AG08396 (cell line): Measurements from ENCODE around the gene SHC4.
"Not testable (repeated sequence)": the region's sequence is repeated elsewhere in the genome, so short reads cannot be mapped to it uniquely, and the experiment has no call there.

ENCODE experiments used
- DNase-seq: peaks from one replicate; pipeline ENCODE4 v3.0.0; 2012; ENCODE audit warnings: low spot score, mixed read lengths

Gene SHC4

GRCh38 chr15:48883699-48884098 lies 80.0 kb downstream of the SHC4 start:
- DNase-seq: no peak

DNA sequence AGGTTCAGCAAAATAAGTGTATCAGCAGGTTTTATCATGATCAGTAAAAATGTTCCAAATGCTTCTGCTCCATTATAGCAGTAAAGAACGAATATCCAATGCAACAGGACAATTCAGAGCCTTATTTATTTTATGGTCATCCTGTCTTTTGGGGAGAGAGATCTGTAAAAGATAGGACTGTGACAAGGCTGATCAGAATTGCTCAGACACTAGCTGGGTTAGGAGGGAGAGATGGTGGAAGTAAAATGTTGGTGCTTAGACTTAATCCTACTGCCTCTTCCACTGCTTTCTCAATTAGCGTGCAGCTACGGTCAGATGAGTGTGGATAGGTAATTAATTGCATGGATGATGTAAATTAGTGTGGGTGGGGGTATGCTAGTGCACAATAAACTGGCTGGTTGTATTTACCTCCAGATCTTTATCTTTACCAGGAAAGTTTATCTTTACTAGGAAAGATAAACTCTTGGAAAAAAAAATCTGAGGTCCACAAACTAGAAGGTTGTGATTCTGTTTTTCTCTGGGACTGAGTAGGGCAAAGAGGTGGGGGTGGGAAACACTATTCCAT lies 83.6 kb downstream of the SHC4 start:
- DNase-seq: no peak

DNA sequence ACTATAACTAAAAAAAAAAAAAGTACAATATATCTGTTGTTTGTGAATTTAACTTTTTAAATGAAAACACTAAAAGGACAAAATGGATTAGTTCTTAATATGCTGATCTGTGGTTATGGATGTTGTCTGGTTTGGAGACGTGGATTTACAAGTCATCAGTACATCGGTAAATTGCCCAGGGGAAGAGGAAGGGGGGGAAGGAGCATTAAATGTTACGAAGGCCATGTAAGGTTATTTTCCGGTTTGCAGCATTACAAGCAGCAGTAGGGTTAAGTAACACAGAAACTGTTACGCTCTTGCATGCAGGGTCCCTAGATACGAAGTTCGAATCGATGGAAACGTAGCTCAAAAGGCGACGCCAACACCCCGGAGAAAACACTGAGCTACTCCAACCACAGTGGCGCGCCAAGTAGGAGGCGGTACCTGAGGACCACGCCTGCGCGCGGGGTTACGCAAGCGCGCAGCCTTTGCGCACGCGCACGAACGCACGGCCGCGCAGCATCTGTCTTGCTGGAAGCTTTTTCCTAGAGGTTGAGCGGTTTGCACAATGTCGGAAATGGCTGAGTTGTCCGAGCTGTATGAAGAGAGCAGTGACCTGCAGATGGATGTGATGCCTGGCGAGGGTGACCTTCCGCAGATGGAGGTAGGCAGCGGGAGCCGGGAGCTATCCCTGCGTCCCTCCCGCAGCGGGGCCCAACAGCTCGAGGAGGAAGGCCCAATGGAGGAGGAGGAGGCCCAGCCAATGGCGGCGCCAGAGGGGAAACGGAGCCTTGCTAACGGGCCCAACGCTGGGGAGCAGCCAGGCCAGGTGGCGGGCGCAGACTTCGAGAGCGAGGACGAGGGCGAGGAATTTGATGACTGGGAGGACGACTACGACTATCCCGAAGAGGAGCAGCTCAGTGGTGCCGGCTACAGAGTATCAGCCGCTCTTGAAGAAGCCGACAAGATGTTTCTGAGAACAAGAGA lies 85.8 kb downstream of the SHC4 start, which contains the start of gene EID1:
EID1 (plus strand) TSS at position 505 of the 966 bp plus-strand sequence; CDS start at position 548, 43 bp downstream.
- peak; percentile 92 for DNase-seq

DNA sequence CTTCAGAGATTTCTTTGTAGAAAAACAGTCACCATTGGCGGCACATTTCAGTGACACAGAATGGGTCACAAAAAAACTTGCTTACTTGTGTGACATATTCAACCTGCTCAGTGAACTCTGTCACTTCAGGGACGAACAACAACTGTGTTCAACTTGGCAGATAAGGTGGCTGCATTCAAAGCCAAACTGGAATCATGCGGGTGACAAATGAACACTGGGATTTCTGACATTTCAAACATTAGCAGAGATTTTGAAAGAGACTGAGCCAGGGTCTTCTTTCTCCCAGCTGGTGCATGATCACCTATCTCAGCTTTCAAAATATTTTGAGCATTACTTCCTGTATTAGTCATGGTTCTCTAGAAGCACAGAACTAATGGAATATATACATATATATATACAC lies 87.7 kb downstream of the SHC4 start:
- DNase-seq: no peak

GRCh38 chr15:48875241-48875960 lies 88.3 kb downstream of the SHC4 start:
- DNase-seq: no peak

GRCh38 chr15:48872632-48873031 lies 91.1 kb downstream of the SHC4 start:
- no peak for DNase-seq

DNA sequence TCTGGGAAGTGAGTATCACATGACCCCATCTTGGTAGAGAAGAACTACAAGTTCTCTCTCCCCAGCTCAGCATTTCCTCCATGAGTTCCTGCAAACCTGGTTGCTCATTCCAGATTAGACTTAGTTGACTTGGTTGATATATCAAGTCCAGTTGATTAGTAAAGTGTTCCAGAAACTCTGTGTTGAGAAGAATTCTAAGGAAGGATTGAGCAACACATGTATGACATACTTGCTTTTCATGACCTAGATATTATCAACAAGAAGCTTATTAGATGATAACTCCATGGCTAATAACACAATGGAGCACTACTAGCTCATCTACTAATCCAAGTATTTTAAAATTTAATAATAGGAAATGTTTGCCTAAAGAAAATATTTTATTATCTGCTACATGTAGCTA lies 92.2 kb downstream of the SHC4 start:
- no peak for DNase-seq

GRCh38 chr15:48869966-48870365 lies 93.8 kb downstream of the SHC4 start:
- no peak for DNase-seq

GRCh38 chr15:48868536-48868935 lies 95.2 kb downstream of the SHC4 start:
- peak; percentile 38 for DNase-seq

DNA sequence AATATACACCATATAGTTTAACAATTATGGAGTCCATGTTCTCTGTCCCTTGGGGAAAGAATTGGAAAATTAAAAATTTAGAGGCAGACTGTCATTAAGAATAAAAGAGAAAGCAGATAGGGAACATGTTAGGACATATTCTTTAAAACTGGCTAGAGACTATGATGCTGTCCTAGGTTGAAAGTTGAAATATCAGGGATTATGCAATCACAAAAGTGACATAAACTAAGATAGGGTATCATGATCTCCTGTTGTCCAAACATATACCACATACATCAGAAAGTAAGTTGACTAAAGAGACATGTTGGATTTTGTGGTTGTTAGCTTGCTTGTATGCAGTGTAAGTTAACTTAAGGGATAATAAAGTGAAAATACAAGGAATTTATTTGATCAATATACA lies 95.7 kb downstream of the SHC4 start:
- DNase-seq: no peak

GRCh38 chr15:48866141-48866563 lies 97.6 kb downstream of the SHC4 start:
- DNase-seq: peak; percentile 29

DNA sequence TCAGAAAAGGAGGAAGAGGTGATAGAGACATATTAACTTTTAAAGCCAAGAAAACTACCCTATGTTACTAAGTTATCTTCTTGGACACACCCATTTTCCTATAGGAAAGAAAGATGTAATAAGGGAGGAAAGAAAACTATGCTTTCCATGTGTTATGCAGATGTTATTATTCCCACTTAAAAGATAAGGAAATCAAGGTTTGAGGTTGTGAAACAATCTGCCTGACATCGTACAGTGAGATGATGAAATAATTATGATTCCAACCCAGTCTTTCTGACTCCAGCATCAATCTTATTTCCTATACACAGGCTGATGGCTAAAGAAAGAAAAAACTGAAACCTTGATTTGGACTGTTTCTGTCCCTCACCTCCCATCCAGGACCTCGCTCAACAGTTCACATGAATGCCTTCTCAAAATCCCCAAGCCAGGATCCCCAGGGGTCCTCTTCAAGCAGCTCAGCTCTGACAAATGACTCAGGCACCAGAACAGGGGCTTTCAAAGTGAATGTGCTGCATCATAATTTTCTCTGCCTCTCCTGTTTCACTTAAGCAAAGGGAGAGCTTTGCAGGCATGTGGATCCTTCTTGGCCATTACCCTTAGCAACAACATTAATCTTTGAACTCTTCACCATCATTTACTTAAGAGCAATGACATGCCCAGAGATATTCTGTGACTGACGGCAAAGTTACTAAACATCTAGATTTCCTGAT lies 98.2 kb downstream of the SHC4 start:
- peak; percentile 16 for DNase-seq

- no peak for DNase-seq
These were observed 101.0 kb downstream of the SHC4 start for GRCh38 chr15:48862705-48863104.

DNA sequence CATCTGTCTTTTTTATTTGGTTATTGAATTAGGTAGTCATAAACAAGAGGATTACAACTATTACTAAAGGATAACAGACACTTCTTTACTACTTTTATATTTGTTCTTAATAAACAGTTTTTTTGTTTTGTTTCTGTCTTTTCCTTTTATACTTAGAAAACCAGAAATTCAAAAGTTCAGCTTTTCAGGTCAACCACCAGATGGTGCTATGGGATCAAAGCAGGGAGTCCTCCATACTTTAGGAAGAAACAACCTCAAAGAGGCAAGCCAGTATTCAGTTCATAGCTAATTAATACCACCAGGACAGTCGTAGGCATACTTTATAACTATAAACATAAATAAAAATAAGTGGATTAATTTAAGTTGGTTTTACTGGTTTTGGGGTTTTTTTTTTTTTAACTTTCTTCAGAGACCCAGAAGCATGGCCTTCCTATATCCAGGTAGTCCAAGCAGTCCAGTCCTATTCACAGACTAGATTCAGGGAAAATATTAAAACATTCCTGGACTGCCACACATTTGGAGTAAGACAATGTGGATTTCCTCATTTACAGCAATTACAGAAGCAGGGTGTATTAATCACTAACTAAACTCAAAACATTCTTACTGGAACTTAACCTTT lies 101.8 kb downstream of the SHC4 start:
- DNase-seq: peak; percentile 40

- DNase-seq: no peak
These were observed 104.3 kb downstream of the SHC4 start for GRCh38 chr15:48859426-48859825.

GRCh38 chr15:48858401-48858800 lies 105.3 kb downstream of the SHC4 start:
- DNase-seq: no peak

- peak; percentile 54 for DNase-seq
These were observed 106.8 kb downstream of the SHC4 start for GRCh38 chr15:48856942-48857341.

- peak; percentile 34 for DNase-seq
These were observed 107.9 kb downstream of the SHC4 start for GRCh38 chr15:48855501-48856440.

DNA sequence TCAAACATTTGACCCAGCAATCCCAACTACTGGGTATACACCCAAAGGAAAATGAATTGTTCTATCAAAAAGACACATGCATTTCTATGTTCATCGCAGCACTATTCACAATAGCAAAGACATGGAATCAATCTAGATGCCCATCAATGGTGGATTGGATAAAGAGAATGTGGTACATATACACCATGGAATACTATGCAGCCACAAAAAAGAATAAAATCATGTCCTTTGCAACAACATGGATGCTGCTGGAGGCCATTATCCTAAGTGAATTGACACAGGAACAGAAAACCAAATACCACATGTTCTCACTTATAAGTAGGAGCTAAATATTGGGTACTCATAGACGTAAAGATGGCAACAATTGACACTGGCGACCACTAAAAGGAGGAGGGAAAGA lies 109.3 kb downstream of the SHC4 start:
- not testable (repeated sequence) for DNase-seq

DNA sequence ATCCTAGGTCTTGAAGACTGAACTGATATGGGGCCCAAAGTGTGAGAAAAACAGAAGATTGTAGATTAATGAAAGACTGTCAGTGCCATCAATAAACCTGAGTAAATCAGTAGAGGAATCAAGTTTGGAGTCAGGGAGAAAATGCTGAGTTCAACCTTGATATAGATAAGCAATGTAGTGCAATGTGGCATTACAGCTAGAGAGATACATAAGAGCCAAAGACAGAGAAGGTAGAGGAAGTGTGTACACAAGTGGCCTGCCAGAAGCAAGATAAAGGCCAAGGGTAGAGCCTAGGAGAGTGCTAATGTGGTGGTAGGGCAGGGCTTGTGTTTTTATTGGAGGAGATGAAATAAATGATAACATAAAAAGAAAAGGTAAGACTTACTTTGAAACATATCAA lies 111.8 kb downstream of the SHC4 start:
- DNase-seq: no peak
